SK-N-SH (cell line): Measurements from ENCODE around the gene ADD3.

ENCODE experiments used
- POLR2AphosphoS5 ChIP-seq: IDR thresholded peaks from 2 replicates; pipeline ENCODE4 v1.6.1; 2012; ENCODE audit warnings: low read depth, low read length
- SMC3 ChIP-seq: IDR thresholded peaks from 2 replicates; pipeline ENCODE4 v1.6.1; 2012; ENCODE audit warnings: low read depth, low read length, improper control_type of control experiment
- YY1 ChIP-seq: IDR thresholded peaks from 2 replicates; pipeline ENCODE4 v1.4.0; 2012; ENCODE audit warnings: low read depth, mild to moderate bottlenecking
- TF ChIP-seq, protein P1 (sequence below): fragments of 200-600 bp; sonication (generic); IDR thresholded peaks from 2 replicates; pipeline ENCODE4 v1.6.1; 2017; ENCODE audit warnings: antibody characterized with exemption, mild to moderate bottlenecking, moderate library complexity
- TF ChIP-seq, protein P2 (sequence below): fragments of 150-350 bp; IDR thresholded peaks from 2 replicates; pipeline ENCODE4 v1.6.1; 2017; ENCODE audit warnings: antibody characterized with exemption, low read length, low read depth, borderline replicate concordance

DNA sequence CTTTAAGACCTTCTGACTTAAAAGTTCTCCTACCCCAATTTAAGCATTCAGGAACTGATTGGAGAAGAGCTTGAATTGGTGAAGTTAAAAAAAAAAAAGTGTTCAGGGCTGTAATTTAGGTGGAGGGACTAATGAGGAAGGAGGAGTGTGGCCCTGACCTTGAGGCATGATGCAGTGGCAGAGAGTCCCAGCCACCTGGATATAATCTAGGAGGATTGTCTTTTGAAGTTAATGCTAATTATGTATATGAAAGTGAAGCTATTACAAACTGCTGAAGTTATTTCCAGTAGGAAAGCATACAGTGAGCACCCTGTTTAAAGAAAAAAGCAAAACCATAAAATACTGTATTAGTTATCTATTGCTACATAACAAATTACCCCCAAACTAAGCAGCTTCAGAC lies 31.5 kb downstream of the ADD3 start:
- no peak for TF ChIP-seq POLR2AphosphoS5
- TF ChIP-seq, protein P1, sequence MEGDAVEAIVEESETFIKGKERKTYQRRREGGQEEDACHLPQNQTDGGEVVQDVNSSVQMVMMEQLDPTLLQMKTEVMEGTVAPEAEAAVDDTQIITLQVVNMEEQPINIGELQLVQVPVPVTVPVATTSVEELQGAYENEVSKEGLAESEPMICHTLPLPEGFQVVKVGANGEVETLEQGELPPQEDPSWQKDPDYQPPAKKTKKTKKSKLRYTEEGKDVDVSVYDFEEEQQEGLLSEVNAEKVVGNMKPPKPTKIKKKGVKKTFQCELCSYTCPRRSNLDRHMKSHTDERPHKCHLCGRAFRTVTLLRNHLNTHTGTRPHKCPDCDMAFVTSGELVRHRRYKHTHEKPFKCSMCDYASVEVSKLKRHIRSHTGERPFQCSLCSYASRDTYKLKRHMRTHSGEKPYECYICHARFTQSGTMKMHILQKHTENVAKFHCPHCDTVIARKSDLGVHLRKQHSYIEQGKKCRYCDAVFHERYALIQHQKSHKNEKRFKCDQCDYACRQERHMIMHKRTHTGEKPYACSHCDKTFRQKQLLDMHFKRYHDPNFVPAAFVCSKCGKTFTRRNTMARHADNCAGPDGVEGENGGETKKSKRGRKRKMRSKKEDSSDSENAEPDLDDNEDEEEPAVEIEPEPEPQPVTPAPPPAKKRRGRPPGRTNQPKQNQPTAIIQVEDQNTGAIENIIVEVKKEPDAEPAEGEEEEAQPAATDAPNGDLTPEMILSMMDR: no peak
- TF ChIP-seq, protein P2, sequence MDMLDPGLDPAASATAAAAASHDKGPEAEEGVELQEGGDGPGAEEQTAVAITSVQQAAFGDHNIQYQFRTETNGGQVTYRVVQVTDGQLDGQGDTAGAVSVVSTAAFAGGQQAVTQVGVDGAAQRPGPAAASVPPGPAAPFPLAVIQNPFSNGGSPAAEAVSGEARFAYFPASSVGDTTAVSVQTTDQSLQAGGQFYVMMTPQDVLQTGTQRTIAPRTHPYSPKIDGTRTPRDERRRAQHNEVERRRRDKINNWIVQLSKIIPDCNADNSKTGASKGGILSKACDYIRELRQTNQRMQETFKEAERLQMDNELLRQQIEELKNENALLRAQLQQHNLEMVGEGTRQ: no peak
- no peak for TF ChIP-seq SMC3
- no peak for TF ChIP-seq YY1
